HL-60/S4 treated with phorbol 12-myristate 13-acetate at 8.2 ng/mL for 4 days and 3 days (cell line): ENCODE results near the gene ATRIP.
"Not testable (repeated sequence)": the region's sequence is repeated elsewhere in the genome, so short reads cannot be mapped to it uniquely, and the experiment has no call there.

ENCODE experiments used
- in situ Hi-C: fragments of 300-500 bp; cut with MboI; formaldehyde crosslinking; loops from 2 replicates; pipeline ENCODE4 v1.15.0; 2022; ENCODE audit warnings: low sequenced_read_pairs

ATRIP gene

DNA sequence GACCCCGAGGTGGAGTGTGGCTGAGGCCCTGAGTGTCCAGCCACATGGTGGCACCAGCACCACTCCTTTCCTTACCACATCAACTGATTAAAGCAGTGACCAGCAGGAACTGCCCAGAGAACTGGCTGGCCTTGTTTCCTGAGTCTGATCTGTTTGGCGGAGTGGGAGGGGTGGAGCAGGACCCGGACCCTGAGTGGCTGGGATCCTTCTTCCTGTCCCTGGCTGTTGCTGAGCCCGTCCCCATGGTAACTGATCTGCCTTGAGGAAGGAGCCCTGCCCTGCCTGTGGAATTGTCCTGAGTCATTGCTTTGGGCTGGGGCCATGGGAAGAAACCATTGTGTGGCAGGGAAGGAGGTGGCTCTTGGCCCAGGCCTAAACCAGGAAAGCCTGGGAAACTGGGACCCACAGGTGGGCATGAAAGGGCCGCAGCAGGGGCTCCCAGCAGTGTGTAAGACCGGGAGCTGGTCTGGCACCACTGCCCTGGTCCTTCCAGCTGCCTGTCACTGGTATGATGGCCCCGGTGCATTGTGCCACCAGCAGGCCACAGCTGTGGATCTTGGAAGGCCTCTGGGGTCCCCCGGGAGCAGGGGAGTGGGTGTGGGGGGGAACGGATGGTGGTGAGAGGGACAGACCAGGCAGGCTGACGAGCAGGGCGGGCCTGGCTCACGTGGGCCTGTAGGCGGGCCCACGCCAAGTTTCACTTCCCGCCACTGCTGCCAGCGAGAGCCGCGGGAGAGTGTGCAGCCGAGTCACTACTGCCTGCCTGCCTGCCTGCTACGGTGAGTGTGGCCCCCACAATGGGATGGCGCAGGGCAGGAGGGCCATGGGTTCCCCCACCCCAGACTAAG lies 19.2 kb downstream of the ATRIP start:
- in situ Hi-C loops: no loop called here

DNA sequence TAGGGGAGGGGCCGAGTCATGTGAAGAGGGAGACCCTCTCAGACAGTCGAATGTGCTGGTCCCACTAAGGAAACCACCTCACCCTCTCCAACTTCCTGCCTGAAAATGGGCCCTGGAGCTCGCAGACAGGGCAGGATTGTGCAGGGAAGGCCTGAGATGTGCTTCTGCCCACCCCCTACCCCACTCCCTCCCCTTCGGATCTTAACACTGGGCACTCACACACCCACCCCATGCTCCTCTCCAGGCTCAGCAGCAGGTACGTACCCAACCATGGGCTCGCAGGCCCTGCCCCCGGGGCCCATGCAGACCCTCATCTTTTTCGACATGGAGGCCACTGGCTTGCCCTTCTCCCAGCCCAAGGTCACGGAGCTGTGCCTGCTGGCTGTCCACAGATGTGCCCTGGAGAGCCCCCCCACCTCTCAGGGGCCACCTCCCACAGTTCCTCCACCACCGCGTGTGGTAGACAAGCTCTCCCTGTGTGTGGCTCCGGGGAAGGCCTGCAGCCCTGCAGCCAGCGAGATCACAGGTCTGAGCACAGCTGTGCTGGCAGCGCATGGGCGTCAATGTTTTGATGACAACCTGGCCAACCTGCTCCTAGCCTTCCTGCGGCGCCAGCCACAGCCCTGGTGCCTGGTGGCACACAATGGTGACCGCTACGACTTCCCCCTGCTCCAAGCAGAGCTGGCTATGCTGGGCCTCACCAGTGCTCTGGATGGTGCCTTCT lies 20.0 kb downstream of the ATRIP start:
- in situ Hi-C loops: no loop called here

DNA sequence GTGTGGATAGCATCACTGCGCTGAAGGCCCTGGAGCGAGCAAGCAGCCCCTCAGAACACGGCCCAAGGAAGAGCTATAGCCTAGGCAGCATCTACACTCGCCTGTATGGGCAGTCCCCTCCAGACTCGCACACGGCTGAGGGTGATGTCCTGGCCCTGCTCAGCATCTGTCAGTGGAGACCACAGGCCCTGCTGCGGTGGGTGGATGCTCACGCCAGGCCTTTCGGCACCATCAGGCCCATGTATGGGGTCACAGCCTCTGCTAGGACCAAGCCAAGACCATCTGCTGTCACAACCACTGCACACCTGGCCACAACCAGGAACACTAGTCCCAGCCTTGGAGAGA lies 20.5 kb downstream of the ATRIP start:
- in situ Hi-C loops: no loop called here

DNA sequence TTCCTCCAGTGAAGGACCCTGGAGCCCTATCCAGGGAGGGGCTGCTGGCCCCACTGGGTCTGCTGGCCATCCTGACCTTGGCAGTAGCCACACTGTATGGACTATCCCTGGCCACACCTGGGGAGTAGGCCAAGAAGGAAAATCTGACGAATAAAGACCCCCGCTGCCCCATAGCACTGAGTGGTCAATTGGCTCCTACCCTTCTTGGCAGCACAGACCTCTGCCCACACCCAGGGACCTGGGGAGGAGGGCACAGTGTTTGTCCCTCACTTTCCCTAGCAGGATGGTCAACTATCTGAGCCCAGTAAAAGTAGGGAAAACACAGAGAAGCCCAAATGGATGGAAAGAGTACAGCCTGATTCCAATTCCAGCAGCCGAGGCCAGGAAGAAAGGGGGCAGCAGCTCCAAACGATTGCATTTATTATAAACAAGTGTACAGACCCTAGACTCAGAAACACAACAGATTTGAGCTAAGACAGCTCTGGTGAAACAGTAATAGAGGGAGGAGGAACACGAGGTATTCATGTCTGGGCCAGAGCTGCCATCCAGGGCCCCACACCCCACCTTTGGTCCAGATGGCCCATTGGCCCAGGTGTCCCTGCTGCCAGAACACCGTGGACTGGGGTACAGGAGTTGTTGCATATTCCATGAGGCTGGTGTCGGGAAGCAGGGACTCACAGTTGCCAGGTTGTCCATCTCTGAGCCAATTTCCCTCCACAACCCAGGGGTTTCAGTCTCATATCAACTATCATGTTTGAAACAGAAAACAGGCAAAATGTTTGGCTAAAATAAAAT lies 21.1 kb downstream of the ATRIP start:
- in situ Hi-C loops: no loop called here

DNA sequence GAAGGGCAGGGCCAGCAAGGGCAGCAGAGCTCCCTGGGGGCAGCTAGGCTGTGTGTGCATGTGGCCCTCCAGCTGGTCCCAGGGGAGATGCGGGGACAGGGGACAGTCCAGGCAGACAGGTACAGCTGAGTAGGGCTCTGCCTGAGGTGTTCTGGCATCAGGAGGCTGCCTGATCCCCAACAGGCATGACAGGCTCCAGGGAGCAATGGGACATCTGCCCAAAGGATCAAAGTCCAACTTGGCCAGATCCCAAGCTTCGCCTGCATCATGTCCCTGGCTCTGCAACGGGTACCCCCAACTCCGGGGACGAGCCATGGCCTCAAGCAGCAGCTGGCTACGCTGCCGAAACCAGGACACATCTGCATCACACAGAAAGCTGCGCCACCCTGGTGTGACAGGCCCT lies 21.8 kb downstream of the ATRIP start:
- in situ Hi-C loops: no loop called here

DNA sequence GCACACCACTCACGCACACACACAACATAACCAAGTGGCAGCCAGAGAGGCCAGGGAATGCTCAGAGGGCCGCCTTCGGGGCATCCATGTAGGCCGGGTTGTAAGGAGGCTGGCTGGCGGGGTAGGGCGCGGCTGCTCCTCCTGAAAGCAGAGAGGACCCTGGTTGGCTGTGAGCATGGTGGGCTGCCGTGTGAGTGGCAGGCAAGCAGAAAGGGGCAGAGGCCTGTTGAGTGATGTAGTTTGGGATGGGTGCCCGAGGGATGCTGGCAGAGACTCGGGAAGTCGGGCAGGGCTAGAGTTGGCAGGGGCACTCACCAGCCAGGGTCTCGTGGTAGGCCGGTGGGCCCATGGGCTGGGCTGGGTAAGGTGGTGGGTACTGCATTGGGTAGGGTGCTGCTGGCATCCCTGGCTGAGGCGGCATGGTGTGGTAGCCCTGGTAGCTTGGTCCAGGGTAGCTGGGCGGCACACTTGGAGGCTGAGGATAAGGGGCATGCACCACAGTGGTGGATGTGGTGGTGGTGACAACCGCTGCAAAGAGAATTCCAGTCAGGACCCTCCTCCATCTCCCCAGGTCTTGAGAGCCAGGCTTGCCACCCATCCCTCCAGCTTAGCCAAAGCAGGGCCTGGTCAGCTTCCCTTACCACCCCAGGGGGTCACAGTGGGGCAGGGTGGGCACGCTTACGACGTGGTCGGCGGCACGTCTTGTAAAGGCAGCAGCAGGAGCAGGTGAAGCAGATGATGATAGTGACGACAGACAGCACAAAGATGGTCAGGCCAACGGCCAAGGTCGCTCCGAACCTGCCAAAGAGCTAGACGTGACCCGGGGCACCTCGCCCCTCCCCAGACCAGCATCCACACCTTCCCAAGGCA lies 22.7 kb downstream of the ATRIP start:
- in situ Hi-C loops: no loop called here

DNA sequence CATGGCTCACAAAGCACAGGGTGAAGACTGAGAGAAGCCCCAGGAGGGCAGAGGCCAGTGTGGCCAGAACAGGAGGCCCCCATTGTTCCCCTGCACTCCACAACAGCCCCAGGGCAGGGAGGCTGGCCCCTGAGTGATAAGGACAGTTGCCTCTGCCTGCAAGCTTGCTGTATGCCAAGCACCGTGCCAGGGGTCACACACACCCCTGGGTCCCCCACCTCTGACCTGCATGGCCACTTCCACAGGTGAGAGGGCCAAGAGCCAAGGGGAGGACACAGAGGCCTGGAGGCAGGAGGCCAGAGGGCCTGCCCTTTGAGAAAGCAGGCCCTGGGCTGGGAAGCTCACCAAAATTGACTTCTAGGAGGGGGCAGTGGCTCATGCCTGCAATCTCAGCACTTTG lies 23.7 kb downstream of the ATRIP start:
- in situ Hi-C loops: no loop called here

DNA sequence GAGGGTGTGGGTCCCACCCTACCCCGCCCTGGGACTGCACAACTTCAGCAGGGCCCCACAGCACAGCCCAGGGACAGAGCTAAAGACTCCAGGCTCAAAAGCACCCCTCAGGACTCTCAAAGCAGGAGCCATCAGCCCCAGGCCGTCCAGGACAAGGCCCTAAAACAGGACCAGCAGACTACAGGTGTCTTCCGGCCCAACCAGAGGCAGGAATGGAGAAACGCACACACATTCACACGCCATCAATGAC lies 26.1 kb downstream of the ATRIP start:
- in situ Hi-C loops: no loop called here

DNA sequence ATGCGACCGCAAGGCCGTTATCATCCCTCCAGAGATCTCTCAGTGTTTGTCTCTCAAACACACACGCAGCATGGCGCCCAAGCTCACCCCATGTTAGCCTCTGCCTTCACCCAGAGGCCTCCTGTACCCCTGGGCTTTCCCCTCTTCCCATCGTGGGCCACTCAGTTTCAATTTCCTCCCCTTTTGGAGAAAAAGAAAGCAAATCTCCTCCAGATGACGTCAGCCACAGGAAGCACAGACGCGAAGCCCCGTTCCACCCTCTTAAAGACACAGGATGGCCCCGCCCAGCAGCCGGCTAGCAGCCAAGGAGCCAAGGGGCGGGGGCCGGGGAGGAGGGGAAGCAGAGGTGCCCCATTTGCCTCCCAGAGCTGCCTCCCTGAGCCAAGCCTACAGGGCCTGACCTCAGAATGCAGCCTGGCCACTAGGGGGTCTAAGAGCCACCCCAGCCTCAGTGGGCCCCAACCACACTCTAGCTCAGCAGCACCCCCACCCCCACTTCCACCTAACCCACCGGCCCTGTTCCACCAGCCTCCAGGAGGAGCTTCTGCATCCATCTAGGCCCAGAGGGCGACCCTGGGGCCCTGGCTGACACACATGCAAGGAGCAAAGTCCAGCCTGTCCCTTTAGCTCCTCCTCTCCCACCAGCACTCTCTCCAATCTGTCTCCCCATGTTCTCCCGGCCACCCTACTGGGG lies 26.5 kb downstream of the ATRIP start:
- in situ Hi-C loops: no loop called here

DNA sequence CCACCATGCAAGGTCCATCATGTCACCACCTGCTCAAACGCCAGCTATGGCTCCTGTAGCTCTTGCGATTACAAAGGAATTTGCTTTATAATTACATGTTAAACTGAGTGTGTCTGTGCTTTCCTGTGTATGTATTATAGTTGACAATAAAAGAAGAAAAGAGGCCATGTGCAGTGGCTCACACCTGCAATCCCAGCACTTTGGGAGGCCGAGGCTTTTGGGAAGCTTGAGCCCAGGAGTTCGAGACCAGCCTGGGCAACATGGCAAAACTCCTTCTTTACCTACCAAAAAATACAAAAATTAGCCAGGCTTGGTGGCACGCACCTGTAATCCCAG lies 27.0 kb downstream of the ATRIP start:
- in situ Hi-C loops: no loop called here

DNA sequence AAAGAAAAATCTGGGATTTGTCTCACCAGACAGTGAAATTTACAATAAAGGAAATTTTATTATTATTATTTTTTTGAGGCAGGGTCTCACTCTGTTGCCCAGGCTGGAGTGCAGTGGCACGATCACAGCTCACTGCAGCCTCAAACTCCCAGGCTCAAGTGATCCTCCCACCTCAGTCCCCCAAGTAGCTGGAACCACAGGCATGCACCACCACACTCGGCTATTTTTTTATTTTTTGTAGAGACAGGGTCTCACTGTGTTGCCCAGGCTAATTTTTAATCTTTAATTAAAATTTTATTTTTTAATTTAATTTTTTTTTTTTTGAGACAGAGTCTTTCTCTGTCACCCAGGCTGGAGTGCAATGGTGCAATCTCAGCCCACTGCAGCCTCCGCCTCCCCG lies 27.5 kb downstream of the ATRIP start:
- in situ Hi-C loops: not testable (repeated sequence)

DNA sequence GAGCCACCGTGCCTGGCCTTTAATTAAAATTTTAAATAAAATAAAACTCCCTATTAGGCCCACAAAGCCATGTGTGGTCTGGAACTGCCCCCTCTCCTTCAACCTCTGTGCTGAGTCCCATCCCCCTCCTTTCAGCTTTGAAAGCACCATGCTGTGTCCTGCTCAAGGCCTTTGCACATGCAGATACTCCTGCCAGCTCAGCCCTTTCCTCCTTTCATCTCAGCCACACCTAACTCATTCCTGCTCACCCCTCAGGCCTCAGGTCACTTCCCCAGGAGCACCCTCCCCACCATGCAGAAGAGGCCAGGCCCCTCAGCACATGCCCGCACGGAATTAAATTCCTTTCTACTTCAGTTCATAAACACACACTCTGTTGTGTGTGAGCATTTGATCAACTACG lies 28.1 kb downstream of the ATRIP start:
- in situ Hi-C loops: no loop called here

DNA sequence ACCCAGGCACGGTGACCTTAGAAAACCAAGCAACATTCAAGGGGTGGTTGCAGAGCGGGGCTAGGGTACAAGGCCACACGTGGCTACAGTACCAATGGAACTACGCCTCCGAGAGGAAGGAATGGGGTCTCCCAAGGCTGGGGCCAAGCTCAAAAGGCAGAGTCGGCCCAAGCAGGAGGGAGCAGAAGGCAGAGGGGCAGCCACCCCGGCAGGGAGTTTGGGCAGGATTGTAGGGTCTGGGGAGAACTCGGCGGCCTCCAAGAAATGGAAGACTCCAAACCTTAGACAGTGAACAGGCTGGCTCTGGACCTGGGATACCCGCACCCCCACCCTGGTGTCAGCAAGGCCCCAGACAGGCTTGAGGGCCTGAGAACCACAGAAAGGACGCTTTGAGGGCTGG lies 28.7 kb downstream of the ATRIP start:
- in situ Hi-C loops: no loop called here

DNA sequence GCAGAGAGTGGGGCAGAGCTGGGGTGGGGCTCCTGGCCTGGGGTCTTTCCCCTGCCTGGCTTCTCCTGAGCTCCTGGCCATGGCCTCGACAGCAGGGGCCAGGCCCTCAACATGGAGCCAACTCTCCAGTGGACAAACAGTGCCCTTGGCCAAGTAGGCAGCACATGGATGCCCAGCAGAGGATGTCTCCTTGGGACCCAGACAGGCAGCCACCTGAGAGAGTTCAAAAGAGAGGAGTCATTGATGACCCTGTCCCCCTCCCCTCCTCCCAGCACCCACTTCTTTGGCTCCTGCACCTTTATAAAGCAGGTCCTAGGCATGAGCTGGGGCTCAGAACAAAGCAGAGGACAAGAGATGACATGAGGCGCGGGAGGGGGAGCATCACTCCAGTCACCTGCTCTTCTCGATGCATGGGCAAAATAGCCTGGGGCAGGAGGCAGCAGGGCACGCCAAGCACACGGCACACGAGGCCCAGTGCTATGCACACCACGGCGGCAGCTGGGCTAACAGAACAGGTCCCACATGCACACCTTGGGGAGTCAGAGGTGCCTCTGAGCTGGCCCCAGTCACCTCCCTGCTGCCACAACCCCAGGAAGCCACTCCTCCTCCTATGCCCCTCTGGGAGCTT lies 30.0 kb downstream of the ATRIP start:
- in situ Hi-C loops: no loop called here

DNA sequence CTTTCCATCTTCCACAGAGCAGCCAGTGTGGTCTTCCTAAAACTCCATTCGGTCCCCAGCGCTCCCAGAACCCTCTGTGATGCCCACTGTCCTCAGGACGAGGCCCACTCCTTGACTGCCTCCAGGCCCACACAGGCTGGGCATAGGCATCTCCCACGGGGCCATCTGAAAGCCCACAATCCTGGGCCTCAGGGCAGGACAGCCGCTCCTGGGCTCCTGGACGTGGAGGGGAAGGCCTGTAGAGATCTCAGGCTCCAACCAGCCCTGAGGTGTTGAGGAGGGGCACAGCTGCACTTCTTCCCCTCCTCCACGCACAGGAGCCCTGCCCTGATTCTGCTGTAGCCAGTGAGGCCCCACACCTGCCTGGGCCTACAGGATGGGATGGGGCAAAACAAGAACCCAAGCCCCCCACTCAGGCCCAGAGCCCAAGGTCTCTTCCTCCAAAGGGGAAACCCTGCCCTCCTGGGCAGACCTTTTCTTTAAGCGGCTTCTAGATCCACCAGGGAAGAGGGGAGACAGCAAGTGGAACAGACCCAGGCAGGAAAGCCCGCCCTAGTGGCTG lies 31.5 kb downstream of the ATRIP start:
- in situ Hi-C loops: no loop called here

DNA sequence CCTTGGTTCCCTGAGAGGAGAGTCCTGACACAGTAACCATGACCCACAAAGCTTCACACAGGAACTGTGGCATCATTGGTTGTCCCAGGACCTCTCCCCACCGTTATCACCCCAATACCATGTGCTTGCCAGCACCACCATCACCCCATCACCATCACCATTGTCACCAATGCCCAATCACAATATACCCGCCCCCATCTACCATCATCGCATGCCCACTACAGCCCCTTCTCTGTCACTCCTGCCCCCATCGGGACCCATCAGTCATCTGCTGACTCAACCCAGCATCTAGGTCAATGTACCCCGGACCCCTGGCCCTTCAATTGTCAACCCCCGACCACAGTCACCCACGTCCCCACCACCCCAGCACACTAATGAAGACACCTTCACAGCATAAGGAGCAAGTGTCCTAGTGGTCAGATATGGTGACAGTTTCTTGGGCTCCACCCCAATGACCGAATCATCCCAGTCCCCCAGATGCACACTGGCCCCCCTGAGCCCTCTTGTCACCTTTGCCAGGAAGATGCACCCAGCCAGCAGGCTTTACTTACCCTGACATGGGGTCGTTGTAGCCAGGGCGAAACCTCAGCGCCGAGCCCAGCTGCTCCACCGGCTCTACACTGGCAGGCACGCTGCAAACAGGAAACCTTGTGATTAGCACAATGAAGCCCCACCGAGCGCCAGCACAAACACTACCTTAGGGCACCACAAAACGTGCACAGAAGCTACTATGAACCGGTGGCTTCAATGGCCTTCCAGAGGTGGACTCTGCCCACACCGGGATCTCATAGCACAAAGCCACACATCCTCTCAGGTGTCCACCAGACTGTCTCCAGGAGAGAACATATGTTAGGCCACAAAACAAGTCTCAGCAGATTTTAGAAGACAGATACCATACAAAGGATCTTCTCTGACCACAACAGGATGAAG lies 32.4 kb downstream of the ATRIP start:
- in situ Hi-C loops: no loop called here

DNA sequence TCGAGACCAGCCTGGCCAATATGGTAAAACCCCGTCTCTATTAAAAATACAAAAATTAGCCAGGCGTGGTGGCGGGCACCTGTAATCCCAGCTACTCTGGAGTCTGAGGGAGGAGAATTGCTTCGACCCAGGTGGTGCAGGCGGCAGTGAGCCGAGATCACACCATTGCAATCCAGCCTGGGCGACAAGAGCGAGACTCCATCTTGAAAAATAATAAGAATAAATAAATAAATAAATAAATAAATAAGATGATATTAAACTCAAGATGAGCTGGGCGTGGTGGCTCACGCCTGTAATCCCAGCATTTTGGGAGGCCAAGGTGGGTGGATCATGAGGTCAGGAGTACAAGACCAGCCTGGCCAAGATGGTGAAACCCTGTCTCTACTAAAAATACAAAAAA lies 34.4 kb downstream of the ATRIP start:
- in situ Hi-C loops: not testable (repeated sequence)

DNA sequence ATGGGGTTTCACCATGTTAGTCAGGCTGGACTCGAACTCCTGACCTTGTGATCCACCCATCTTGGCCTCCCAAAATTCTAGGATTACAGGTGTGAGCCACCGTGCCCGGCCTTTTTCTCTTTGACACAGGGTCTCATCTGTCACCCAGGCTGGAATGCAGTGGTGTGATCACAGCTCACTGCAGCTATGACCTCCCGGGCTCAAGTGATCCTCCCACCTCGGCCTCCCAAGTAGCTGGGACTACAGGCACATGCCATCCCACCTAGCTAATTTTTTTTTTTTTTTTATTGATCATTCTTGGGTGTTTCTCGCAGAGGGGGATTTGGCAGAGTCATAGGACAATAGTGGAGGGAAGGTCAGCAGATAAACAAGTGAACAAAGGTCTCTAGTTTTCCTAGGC lies 36.3 kb downstream of the ATRIP start:
- in situ Hi-C loops: not testable (repeated sequence)

DNA sequence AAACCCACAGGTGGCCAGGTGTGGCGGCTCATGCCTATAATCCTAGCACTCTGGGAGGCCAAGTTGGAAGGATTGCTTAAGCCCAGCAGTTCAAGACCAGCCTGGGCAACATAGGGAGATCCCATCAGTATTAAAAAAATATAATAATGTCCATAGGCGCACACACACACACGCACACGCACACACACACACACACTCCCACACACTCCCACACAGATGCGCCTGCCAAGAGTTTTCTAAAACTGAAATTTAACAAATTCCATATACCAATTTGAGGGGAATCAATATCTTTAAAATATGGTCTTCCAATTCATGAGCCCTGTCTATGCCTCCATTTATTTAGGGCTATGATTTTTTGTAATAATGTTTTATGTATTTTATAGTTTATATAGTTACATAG lies 40.4 kb downstream of the ATRIP start:
- in situ Hi-C loops: no loop called here
